Measurements from ENCODE around the gene CTNND2.

The CTNND2 gene

GRCh38 chr5:11082404-11082945, 821.8 kb downstream of the CTNND2 start:
- Histone ChIP-seq H3K79me1 (replicated peaks; ENCODE audit: low read length, poor library complexity, severe bottlenecking) (no peaks in the 10 kb centered on the region), H3K27me3 (ENCODE audit: control insufficient read depth in 1 of 2, insufficient read depth in 1 of 2, low read length in 2 of 2) (peaks cover 0 to 6% of the 10 kb centered on the region in 2 experiments), H2AFZ (ENCODE audit: low read depth, low read length) (no peak overlapping the region), H3K4ac (ENCODE audit: low read depth in 1 of 2, low read length in 2 of 2) (no peak overlapping the region), H3K9me3 (ENCODE audit: control insufficient read depth, low read length) (peaks cover 5% of the 10 kb centered on the region), H3K9ac (ENCODE audit: low read length) (no peak overlapping the region), H4K91ac (ENCODE audit: low read length) (no peak overlapping the region), H2BK15ac (ENCODE audit: low read depth, poor library complexity, severe bottlenecking) (no peak overlapping the region), H4K8ac (ENCODE audit: low read length) (no peak overlapping the region), H2AK5ac (ENCODE audit: low read length, severe bottlenecking) (no peak overlapping the region), H3K18ac (ENCODE audit: low read depth in 1 of 2, low read length in 2 of 2) (no peak overlapping the region), H3K4me1 (ENCODE audit: control insufficient read depth, insufficient read depth, low read depth, low read length) (peaks cover 3% of the 10 kb centered on the region), H3K4me2 (ENCODE audit: low read length, poor library complexity, severe bottlenecking) (no peak overlapping the region), H3K4me3 (ENCODE audit: insufficient read depth in 1 of 2, low read depth in 1 of 2, low read length in 2 of 2) (no peak overlapping the region), H2BK120ac (ENCODE audit: low read depth, low read length) (no peak overlapping the region), H2BK12ac (ENCODE audit: low read length in 2 of 2) (no peak overlapping the region), H3K14ac (ENCODE audit: low read length in 2 of 2) (no peak overlapping the region), H3K23ac (ENCODE audit: low read length in 2 of 2) (no peak overlapping the region), H2BK5ac (ENCODE audit: low read depth, low read length, poor library complexity, severe bottlenecking) (no peak overlapping the region), H3K36me3 (ENCODE audit: control insufficient read depth in 1 of 2, insufficient read depth in 2 of 2, low read depth in 1 of 2, low read length in 2 of 2) (no peaks in the 10 kb centered on the region), H3K27ac (ENCODE audit: low read length, poor library complexity, severe bottlenecking) (no peak overlapping the region)
- no peak for DNase-seq
- WGBS, result 83% methylated on average over 21 of the region's 21 CpGs

DNA sequence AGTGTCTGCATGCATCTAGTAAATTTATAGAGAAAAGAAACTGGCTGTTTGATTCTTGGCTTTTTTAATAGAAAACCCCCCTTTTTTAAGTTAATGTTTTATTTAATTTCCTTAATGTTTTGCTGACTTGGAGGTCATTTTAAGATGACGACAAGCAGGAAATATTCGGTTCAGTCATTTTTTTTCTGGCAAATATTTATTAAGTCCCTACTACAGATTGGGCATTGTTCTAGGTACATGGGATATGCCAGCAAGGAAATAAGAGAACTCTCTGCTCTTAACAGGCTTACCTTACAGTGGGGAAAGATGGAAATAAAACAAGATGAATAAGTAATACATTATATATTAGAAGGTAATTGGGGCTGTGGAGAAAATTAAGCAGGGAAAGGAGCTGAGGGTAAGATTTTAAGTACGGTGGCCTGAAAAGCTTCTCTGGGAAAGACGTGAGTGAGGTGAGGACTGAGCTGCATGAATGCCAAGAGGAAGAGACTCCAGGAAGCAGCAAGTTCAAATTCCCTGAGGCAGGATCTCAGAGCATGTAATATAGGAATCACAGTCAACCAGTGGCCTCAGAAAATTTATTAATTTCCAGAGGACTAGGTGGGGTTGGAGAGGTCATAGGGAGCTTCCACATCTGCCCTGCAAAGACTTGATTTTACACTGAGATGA, 827.2 kb downstream of the CTNND2 start:
- Histone ChIP-seq H3K27me3 (ENCODE audit: control insufficient read depth in 1 of 2, insufficient read depth in 1 of 2, low read length in 2 of 2) (no peaks in the 10 kb centered on the region), H2BK15ac (ENCODE audit: low read depth, poor library complexity, severe bottlenecking) (no peak overlapping the region), H2AFZ (ENCODE audit: low read depth, low read length) (no peak overlapping the region), H3K4me3 (ENCODE audit: insufficient read depth in 1 of 2, low read depth in 1 of 2, low read length in 2 of 2) (no peak overlapping the region), H3K27ac (ENCODE audit: low read length, poor library complexity, severe bottlenecking) (peak overlapping the region; percentile 89), H4K91ac (ENCODE audit: low read length) (no peak overlapping the region), H2BK5ac (ENCODE audit: low read depth, low read length, poor library complexity, severe bottlenecking) (no peak overlapping the region), H4K8ac (ENCODE audit: low read length) (no peak overlapping the region), H3K36me3 (ENCODE audit: control insufficient read depth in 1 of 2, insufficient read depth in 2 of 2, low read depth in 1 of 2, low read length in 2 of 2) (no peaks in the 10 kb centered on the region), H2BK12ac (ENCODE audit: low read length in 2 of 2) (no peak overlapping the region), H3K23ac (ENCODE audit: low read length in 2 of 2) (no peak overlapping the region), H3K4ac (ENCODE audit: low read depth in 1 of 2, low read length in 2 of 2) (no peak overlapping the region), H3K79me1 (replicated peaks; ENCODE audit: low read length, poor library complexity, severe bottlenecking) (no peaks in the 10 kb centered on the region), H3K9ac (ENCODE audit: low read length) (no peak overlapping the region), H2AK5ac (ENCODE audit: low read length, severe bottlenecking) (peak overlapping the region; percentile 88), H3K4me1 (ENCODE audit: control insufficient read depth, insufficient read depth, low read depth, low read length) (peaks cover 4% of the 10 kb centered on the region), H3K9me3 (ENCODE audit: control insufficient read depth, low read length) (no peaks in the 10 kb centered on the region), H3K4me2 (ENCODE audit: low read length, poor library complexity, severe bottlenecking) (no peak overlapping the region), H3K18ac (ENCODE audit: low read depth in 1 of 2, low read length in 2 of 2) (no peak overlapping the region), H3K14ac (ENCODE audit: low read length in 2 of 2) (no peak overlapping the region), H2BK120ac (ENCODE audit: low read depth, low read length) (no peak overlapping the region)
- WGBS, result 90% methylated on average over 2 of the region's 4 CpGs
- no peak for DNase-seq

DNA sequence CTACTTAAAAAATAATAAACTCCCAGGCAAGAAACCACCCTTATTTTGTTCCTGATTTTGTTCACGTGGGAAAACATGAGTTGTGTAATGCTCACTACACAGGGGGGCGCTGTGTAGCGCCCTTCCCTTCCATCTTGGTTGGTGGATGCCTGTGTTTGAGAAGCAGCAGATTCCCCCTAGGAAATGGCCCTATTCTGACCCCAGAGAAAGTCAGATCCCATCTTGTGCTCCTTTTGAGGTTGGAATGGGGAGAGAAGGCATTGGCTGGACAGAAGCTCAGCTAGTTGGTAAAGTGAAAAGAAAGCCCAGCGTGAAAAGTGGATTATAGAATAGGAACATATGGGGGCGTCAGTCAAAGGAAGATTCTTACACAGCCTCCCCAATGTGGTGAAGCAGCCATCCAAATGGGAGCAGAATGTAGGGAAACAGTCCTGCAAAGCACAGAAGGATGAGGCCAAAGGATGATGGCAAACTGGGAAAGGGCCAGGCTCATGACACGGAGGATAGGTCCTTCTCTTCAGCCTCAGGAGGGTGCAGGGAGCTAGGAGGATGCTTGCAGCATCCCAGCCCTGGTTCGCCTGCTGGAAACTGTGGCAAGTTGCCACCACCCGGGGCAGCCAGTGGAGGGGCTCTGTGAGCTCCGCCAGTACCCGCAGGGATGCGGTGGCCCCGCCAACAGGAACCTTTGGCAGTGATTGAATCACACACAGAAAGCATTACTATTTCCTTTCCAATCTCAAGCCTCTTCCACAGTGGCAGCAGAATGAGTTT, 829.0 kb downstream of the CTNND2 start:
- no peak overlapping the region for H2AFZ ChIP-seq (ENCODE audit: low read depth, low read length)
- no peak overlapping the region for H3K4ac ChIP-seq (ENCODE audit: low read depth in 1 of 2, low read length in 2 of 2)
- no peak overlapping the region for H3K9ac ChIP-seq (ENCODE audit: low read length)
- H3K27ac ChIP-seq (ENCODE audit: low read length, poor library complexity, severe bottlenecking), result no peak overlapping the region
- H2BK120ac ChIP-seq (ENCODE audit: low read depth, low read length), result no peak overlapping the region
- H2BK15ac ChIP-seq (ENCODE audit: low read depth, poor library complexity, severe bottlenecking), result no peak overlapping the region
- no peak overlapping the region for H4K8ac ChIP-seq (ENCODE audit: low read length)
- H3K9me3 ChIP-seq (ENCODE audit: control insufficient read depth, low read length), result no peaks in the 10 kb centered on the region
- H2BK5ac ChIP-seq (ENCODE audit: low read depth, low read length, poor library complexity, severe bottlenecking), result no peak overlapping the region
- H3K27me3 ChIP-seq (ENCODE audit: control insufficient read depth in 1 of 2, insufficient read depth in 1 of 2, low read length in 2 of 2), result no peaks in the 10 kb centered on the region
- H3K14ac ChIP-seq (ENCODE audit: low read length in 2 of 2), result no peak overlapping the region
- peaks cover 4% of the 10 kb centered on the region for H3K4me1 ChIP-seq (ENCODE audit: control insufficient read depth, insufficient read depth, low read depth, low read length)
- no peak overlapping the region for H4K91ac ChIP-seq (ENCODE audit: low read length)
- no peak overlapping the region for H3K4me3 ChIP-seq (ENCODE audit: insufficient read depth in 1 of 2, low read depth in 1 of 2, low read length in 2 of 2)
- H2BK12ac ChIP-seq (ENCODE audit: low read length in 2 of 2), result no peak overlapping the region
- no peak overlapping the region for H3K18ac ChIP-seq (ENCODE audit: low read depth in 1 of 2, low read length in 2 of 2)
- no peak for DNase-seq
- WGBS, result 52% methylated on average over 8 of the region's 12 CpGs
- no peak overlapping the region for H3K4me2 ChIP-seq (ENCODE audit: low read length, poor library complexity, severe bottlenecking)
- H2AK5ac ChIP-seq (ENCODE audit: low read length, severe bottlenecking), result no peak overlapping the region
- no peaks in the 10 kb centered on the region for H3K79me1 ChIP-seq (replicated peaks; ENCODE audit: low read length, poor library complexity, severe bottlenecking)
- H3K36me3 ChIP-seq (ENCODE audit: control insufficient read depth in 1 of 2, insufficient read depth in 2 of 2, low read depth in 1 of 2, low read length in 2 of 2), result no peaks in the 10 kb centered on the region
- H3K23ac ChIP-seq (ENCODE audit: low read length in 2 of 2), result no peak overlapping the region

DNA sequence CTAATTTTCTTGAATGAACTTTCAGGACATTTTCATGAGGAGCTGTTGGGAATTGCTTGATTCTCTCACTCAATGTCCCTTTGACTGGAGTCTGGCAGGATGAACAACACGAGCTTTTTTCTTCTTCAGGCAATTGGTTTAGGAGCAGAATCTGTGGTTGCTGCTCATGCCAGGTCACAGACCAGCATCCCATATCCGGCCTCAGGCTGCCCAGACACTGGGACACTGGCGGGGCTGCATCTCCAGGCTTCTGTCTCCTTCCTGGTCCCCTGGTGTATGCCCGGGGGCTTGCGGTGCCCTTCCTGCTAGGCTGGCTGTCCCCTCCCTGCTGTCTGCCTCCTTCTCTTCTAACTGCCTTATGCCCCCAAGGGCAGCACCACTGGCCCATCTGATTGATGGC, 831.7 kb downstream of the CTNND2 start:
- no peaks in the 10 kb centered on the region for H3K36me3 ChIP-seq (ENCODE audit: control insufficient read depth in 1 of 2, insufficient read depth in 2 of 2, low read depth in 1 of 2, low read length in 2 of 2)
- no peak overlapping the region for H3K9ac ChIP-seq (ENCODE audit: low read length)
- H2BK5ac ChIP-seq (ENCODE audit: low read depth, low read length, poor library complexity, severe bottlenecking), result no peak overlapping the region
- H2AK5ac ChIP-seq (ENCODE audit: low read length, severe bottlenecking), result peak overlapping the region; percentile 75
- H2BK15ac ChIP-seq (ENCODE audit: low read depth, poor library complexity, severe bottlenecking), result no peak overlapping the region
- H3K79me1 ChIP-seq (replicated peaks; ENCODE audit: low read length, poor library complexity, severe bottlenecking), result no peaks in the 10 kb centered on the region
- H3K18ac ChIP-seq (ENCODE audit: low read depth in 1 of 2, low read length in 2 of 2), result no peak overlapping the region
- no peak overlapping the region for H4K91ac ChIP-seq (ENCODE audit: low read length)
- no peaks in the 10 kb centered on the region for H3K9me3 ChIP-seq (ENCODE audit: control insufficient read depth, low read length)
- H3K4me2 ChIP-seq (ENCODE audit: low read length, poor library complexity, severe bottlenecking), result no peak overlapping the region
- no peak overlapping the region for H4K8ac ChIP-seq (ENCODE audit: low read length)
- no peak overlapping the region for H3K27ac ChIP-seq (ENCODE audit: low read length, poor library complexity, severe bottlenecking)
- no peak overlapping the region for H2BK12ac ChIP-seq (ENCODE audit: low read length in 2 of 2)
- no peak overlapping the region for H3K4ac ChIP-seq (ENCODE audit: low read depth in 1 of 2, low read length in 2 of 2)
- H3K4me3 ChIP-seq (ENCODE audit: insufficient read depth in 1 of 2, low read depth in 1 of 2, low read length in 2 of 2), result no peak overlapping the region
- H3K23ac ChIP-seq (ENCODE audit: low read length in 2 of 2), result no peak overlapping the region
- no peak overlapping the region for H3K14ac ChIP-seq (ENCODE audit: low read length in 2 of 2)
- WGBS, result 73% methylated on average over 5 of the region's 5 CpGs
- no peak overlapping the region for H2AFZ ChIP-seq (ENCODE audit: low read depth, low read length)
- H2BK120ac ChIP-seq (ENCODE audit: low read depth, low read length), result no peak overlapping the region
- H3K27me3 ChIP-seq (ENCODE audit: control insufficient read depth in 1 of 2, insufficient read depth in 1 of 2, low read length in 2 of 2), result no peaks in the 10 kb centered on the region
- peaks cover 4% of the 10 kb centered on the region for H3K4me1 ChIP-seq (ENCODE audit: control insufficient read depth, insufficient read depth, low read depth, low read length)
- no peak for DNase-seq
